Stimulated activated CD8-positive, alpha-beta memory T cell treated with anti-CD3 and anti-CD28 coated beads, Interleukin-12 subunit alpha, Interleukin-12 subunit beta, amount 100 ng/mL, for 4 hours (primary cell): ENCODE results near the gene OR2S2.

Source experiments
- DNase-seq: peaks from one replicate; pipeline ENCODE4 v3.0.0-alpha.2; 2020; ENCODE audit warnings: low read depth

Gene OR2S2

GRCh38 chr9:35909274-35909673 is 48.7 kb downstream of the OR2S2 start, which contains the start of gene SPAAR:
Gene SPAAR (plus strand): TSS chr9:35909490. CDS start chr9:35910464, 974 bp downstream.
- no peak for DNase-seq

GRCh38 chr9:35908504-35909125 is 49.3 kb downstream of the OR2S2 start:
- DNase-seq, result no peak

- DNase-seq, result no peak
Observed at GRCh38 chr9:35907711-35908503, 50.0 kb downstream of the OR2S2 start.
